ENCODE data around the gene ASIP.
"Not testable (repeated sequence)": the region's sequence is repeated elsewhere in the genome, so short reads cannot be mapped to it uniquely, and the experiment has no call there.

ASIP gene

DNA sequence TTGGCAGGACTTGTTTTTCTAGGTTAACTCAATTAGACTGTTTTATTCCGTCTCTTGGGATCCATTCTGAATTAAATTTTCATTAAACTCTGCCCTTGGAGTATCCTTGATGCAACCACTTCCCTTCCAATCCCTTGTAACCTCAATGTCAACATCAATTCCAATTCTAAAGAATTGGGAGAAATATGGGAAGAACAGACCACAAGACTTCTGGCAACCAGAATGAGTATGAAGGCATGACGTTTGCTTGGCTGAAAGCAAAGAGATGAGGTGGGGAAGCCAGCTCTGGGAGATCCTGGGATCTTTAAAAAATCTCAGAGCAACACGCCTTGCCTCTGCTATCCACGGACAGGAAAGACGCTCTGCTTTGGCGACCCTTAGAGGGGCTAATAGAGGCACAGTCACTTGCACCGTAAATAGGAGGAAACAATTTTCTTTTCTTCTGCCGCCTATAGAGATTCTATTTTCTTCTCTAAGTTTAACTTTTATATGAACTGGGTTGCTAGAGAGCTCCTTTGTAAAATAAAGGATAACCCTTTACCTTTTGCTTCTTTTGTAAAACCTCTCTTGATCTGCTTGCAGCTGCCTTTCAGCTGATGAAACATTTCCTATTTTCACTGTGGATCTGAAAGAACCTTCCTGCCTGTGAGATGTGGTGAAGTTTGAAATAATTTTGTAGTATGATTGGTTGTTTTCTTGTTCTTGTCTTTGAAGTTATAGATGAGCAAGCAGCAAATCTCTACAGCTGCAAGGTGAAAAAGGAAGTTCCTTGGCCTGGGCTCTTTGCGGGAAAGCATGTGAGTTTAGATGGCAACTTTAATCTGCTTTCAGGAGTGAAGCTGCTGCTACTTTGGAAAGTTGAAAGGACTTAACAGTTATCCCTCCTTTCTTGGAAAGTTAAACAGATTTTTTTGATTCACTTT is at the start of gene ASIP:
ASIP (plus strand) TSS at position 731 of the 923 bp plus-strand sequence. CDS start 18,952 bp downstream, outside the sequence.
- no peak for TF ChIP-seq CTCF (IDR thresholded peaks at IDR 0.05; ENCODE audit: extremely low read depth, missing control alignments)
- DNase-seq (ENCODE audit: low spot score) = no peak

GRCh38 chr20:34193051-34193450 is 48.2 kb upstream of the ASIP start:
- no peak for TF ChIP-seq CTCF (IDR thresholded peaks at IDR 0.05; ENCODE audit: extremely low read depth, missing control alignments)
- DNase-seq (ENCODE audit: low spot score) = no peak

- no peak for TF ChIP-seq CTCF (IDR thresholded peaks at IDR 0.05; ENCODE audit: extremely low read depth, missing control alignments)
Measured at GRCh38 chr20:34199183-34199582, 42.0 kb upstream of the ASIP start.

DNA sequence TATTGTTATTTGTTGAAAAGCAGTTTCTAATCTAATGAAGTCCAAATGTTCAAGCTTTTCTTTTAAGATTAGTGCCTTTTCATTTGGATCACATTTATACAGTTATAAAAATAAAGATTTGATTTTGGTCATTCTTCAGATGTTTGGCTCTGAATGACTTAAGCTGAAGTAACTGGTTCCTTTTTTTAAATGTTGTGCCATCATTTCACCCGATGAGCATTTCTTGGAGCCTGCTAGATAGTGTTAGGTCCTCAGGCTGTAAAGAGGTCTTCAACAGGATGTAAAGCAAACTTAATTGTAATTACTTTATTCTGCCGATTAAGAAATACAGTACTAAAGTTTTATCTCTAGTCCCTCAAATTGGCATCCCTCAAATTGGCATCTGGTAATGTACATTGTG is 41.2 kb upstream of the ASIP start:
- TF ChIP-seq CTCF (IDR thresholded peaks at IDR 0.05; ENCODE audit: extremely low read depth, missing control alignments) = no peak
- no peak for DNase-seq (ENCODE audit: low spot score)

More at GRCh38 chr20:34199183-34199582, 42.0 kb upstream of the ASIP start:
- no peak for DNase-seq (ENCODE audit: low spot score)

- no peak for DNase-seq (ENCODE audit: low spot score)
- no peak for TF ChIP-seq CTCF (IDR thresholded peaks at IDR 0.05; ENCODE audit: extremely low read depth, missing control alignments)
Measured at GRCh38 chr20:34201531-34201930, 39.7 kb upstream of the ASIP start.

DNA sequence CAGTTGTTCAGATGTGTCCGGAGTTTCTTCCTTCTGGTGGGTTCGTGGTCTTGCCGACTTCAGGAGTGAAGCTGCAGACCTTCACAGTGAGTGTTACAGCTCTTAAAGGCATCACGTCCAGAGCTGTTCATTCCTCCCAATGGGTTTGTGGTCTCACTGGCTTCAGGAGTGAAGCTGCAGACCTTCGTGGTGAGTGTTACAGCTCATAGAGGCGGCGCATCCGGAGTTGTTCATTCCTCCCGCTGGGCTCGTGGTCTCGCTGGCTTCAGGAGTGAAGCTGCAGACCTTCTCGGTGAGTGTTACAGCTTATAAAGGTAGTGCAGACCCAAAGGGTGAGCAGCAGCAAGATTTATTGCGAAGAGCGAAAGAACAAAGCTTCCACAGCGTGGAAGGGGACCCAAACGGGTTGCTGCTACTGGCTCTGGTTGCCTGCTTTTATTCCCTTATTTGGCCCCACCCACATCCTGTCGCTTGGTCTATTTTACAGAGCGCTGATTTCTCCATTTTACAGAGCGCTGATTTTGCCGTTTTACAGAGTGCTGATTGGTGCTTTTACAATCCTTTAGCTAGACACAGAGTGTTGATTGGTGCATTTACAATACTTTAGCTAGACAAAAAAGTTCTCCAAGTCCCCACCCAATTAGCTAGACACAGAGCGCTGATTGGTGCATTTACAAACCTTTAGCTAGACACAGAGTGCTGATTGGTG is 35.9 kb upstream of the ASIP start:
- not testable (repeated sequence) for DNase-seq (ENCODE audit: low spot score)

GRCh38 chr20:34209111-34209510 is 32.1 kb upstream of the ASIP start:
- DNase-seq (ENCODE audit: low spot score) = no peak
- TF ChIP-seq CTCF (IDR thresholded peaks at IDR 0.05; ENCODE audit: extremely low read depth, missing control alignments) = no peak
